HG02588 (cell line): Measurements from ENCODE around the gene IGSF1.
"Not testable (repeated sequence)": the region's sequence is repeated elsewhere in the genome, so short reads cannot be mapped to it uniquely, and the experiment has no call there.

Experiments used
- ATAC-seq: cut with Tn5 transposase; IDR thresholded peaks from one replicate; pipeline ENCODE4 v1.9.1; 2021; ENCODE audit warnings: mild to moderate bottlenecking, moderate library complexity; ENCODE audit not compliant: unreplicated experiment

Gene IGSF1

DNA sequence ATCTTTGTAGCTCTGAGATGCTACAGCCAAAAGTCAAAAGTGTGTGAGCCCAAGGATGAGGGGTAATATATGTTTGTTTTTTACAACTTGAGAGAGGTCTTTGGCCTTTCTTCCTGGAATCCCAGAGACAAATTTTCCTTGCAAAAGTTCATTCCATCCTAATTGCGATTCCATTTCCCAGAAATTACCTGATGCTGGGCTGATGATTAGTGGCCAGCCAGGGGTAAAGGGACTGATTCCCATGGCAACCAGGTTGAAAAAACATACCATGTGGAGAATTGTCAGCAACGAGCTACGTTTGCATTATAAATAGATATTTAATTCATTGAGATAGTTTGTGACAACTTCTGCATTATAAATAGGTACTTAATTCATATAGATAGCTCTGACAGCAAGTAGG lies 17.8 kb downstream of the IGSF1 start:
- ATAC-seq: no peak

DNA sequence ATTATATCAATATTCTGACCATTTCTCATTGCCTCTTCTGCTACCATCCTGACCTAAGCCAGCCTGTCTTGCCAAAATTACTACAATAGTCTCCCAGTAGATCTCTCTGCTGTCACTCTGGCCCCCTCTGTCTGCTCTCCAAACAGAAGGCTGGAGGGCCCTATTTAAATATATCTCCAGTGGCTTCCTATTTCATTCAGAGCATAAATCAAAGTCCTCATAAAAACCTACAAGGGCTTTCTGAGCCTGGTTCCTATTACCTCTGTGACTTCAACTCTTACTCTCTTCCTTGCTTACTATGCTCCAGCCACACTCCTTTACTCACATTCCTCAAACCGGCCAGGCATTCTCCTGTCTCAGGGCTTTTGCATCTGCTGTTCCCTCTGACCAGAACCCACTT lies 19.0 kb downstream of the IGSF1 start:
- no peak for ATAC-seq

DNA sequence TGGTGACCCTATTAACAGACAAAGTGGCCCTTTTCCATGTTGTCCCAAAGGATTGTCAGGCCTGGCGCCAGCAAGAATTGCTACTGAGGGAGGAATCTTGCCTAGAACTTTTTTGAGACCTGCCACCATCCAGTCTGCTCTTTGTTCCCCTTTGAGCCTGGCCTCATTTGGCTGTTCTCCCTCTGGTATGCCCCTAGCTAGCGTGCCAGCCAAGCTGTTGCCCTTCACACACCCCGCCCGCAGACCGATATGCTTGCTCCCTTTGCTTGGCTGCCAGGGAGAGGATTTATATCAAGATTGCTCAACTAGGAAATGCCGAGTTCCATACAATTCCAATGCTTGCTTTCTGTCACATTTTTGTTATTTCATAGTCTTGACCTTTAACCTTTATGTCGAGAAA lies 24.4 kb downstream of the IGSF1 start:
- no peak for ATAC-seq

DNA sequence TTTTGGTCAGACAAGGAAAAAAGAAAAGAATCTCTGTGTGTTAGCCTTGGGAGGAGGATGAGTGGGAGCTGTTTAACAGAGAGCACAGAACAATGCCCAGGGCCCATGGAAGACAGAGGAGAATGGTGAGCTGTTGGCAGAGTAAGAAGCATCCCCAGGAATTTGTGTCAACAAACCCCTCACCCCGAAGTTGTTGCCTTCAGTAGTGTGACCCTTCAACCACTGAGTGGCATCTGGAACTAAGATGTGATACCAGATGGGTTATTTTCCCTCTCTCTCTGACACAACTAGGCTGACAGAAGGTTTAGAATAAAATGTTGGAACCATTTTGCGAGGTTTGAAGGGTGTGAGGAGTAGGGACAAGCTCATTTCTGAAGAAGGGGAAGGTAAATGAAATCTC lies 25.1 kb downstream of the IGSF1 start:
- ATAC-seq: no peak

DNA sequence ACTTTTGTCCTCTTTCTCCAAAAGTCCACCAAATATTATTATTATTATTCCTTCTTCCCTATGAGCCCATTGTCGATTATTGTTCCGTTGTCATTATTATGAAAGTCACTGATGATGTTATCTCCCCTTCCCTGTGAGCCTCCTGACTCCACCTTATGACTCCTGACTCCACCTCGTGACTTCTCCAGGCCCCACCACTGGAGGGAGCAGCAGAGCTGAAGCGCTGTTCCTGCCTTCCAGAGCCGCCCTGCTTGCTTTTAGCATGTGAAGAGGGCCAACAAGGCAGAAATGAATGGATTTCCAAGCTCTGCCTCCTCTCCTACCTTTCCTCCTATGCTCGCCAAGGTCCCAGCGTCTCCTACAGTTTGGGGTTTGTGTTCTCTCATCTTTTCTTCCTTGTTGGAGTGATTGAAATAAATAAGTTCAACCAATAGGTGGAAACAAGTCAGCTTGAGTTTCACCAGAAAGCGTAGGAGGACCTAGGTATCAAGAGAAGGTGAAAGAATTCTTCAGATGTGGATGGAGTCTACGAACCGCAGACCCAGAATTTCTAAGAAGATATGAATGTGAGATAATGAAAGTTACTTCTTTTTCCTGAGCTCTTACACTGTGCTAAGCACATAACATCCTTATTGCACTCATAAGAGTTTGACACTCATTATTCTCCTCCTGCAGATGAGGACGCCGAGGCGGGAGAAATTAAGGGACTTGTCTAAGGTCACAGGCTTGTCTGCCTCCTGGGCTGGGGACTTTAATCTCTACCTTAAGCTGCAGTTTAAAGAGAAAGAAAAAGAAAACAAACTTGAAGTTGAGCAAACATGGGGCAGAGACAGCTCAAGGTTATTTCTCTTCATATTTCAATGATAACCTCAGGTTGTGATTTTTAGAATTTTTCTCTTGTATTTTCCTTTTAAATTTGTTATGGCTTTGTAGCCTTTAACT lies 26.1 kb downstream of the IGSF1 start:
- ATAC-seq: no peak

GRCh38 chrX:131262200-131262599 lies 26.9 kb downstream of the IGSF1 start:
- no peak for ATAC-seq

DNA sequence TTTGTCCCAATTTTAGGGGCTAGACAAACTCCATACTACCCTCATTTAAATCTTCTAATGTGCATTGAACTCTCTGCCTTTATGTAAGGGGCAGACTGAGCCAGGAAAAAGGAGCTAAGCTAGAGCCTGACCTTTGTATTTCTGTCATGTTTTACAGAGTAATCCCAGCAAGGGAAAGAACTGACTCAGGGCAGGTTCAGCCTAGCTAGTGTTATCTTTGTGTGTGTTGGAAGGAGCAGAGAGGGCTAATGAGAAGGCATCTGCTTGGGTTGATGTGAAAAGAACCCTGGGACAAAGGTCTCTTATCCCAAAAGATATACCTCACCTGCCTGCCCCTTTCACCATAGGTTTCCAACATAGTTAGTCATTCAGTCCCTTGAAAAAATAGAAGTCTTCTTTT lies 31.7 kb downstream of the IGSF1 start:
- ATAC-seq: no peak

- not testable (repeated sequence) for ATAC-seq
Measured at GRCh38 chrX:131250984-131251738, 37.9 kb downstream of the IGSF1 start.

GRCh38 chrX:131239057-131239456 lies 50.0 kb downstream of the IGSF1 start:
- ATAC-seq: no peak

GRCh38 chrX:131237363-131237762 lies 51.7 kb downstream of the IGSF1 start:
- no peak for ATAC-seq

GRCh38 chrX:131235768-131236545 lies 53.1 kb downstream of the IGSF1 start:
- no peak for ATAC-seq

DNA sequence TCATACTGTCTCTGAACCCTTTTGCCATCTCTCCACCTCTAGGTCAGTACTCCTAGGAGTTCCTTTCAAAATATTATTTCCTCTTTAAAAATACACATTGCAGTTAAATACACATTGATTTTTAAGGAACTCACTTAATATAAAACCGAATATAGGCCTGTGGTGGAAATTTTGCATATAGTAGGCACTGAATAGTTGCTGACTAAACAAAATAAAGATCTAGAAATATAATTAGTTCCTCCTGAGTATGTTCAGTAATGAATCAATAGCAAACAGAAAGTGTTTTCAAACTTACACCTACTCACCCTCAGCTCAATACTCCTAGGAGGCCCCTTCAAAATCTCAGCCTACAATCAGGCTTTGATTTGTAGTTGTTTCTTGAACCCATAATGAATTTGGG lies 61.5 kb downstream of the IGSF1 start:
- ATAC-seq: no peak

DNA sequence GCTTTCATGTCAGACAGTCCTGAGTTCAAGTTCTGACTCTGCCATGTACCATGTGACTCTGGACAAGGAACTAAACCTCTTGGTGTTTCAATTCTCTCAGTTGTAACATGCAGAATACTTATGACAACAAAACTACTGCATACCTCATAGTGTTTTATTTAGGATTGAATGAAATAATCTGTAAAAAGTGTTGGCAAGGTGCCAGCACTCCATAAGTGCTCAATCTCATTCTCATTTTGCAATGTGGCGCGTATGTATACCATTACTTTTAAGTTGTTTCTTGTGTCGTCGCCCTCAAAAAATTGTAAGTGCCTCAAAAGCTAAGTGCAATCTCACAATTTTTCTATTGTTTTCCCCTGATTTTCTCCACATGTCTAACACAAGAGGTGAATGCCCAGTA lies 62.5 kb downstream of the IGSF1 start:
- no peak for ATAC-seq

DNA sequence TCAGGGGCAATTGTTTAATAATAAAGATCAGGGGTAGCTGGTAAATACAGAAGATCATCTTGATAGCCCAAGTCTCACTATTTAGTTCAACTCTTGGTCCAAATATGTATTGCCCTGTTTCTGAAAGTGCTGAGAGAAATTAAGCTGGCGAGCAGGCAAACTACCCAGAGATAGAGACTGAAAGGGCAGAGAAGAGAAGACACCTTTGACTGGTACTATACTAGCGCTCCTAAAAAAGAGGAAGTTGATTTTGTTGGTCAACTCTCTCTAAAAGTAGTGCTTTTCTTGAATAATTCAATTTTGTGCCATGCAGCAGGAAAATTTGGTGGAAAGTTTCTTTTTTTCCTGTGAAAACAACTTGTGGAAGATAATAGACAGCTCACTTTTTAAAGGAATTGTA lies 64.0 kb downstream of the IGSF1 start:
- no peak for ATAC-seq
